DOHH2 (cell line): ENCODE measurements around the gene RUFY2.

Experiments used
- EZH2phosphoT487 ChIP-seq: fragments of 200-600 bp; sonication (generic); IDR thresholded peaks from 2 replicates; pipeline ENCODE4 v1.6.1; 2017; ENCODE audit warnings: borderline replicate concordance, mild to moderate bottlenecking, antibody characterized with exemption, low read length, moderate library complexity, mixed read lengths
- TF ChIP-seq, protein P1 (sequence below): fragments of 200-600 bp; sonication (generic); IDR thresholded peaks from one replicate; pipeline ENCODE4 v1.5.1; 2014; ENCODE audit warnings: antibody characterized with exemption, mild to moderate bottlenecking, low read depth, low read length; ENCODE audit not compliant: poor library complexity, severe bottlenecking

GRCh38 chr10:68315582-68315981 is 91.5 kb downstream of the RUFY2 start:
- TF ChIP-seq, protein P1, sequence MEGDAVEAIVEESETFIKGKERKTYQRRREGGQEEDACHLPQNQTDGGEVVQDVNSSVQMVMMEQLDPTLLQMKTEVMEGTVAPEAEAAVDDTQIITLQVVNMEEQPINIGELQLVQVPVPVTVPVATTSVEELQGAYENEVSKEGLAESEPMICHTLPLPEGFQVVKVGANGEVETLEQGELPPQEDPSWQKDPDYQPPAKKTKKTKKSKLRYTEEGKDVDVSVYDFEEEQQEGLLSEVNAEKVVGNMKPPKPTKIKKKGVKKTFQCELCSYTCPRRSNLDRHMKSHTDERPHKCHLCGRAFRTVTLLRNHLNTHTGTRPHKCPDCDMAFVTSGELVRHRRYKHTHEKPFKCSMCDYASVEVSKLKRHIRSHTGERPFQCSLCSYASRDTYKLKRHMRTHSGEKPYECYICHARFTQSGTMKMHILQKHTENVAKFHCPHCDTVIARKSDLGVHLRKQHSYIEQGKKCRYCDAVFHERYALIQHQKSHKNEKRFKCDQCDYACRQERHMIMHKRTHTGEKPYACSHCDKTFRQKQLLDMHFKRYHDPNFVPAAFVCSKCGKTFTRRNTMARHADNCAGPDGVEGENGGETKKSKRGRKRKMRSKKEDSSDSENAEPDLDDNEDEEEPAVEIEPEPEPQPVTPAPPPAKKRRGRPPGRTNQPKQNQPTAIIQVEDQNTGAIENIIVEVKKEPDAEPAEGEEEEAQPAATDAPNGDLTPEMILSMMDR: no peak
- no peak for TF ChIP-seq EZH2phosphoT487
